Subcutaneous abdominal adipose tissue (tissue), 5 donors: Measurements from ENCODE around the gene KCNJ5.

Experiments
- H3K27ac ChIP-seq: one replicate; pipeline ENCODE4 v1.7.0; 2013; ENCODE audit warnings: low read depth, mild to moderate bottlenecking, inconsistent platforms, low read length, moderate library complexity
- H3K27me3 ChIP-seq, 5 donors: one replicate each; pipeline ENCODE4 v1.7.0; 2013; ENCODE audit warnings: low read length in 5 of 5, inconsistent platforms in 1 of 5; ENCODE audit not compliant: control insufficient read depth in 5 of 5, insufficient read depth in 4 of 5
- H3K36me3 ChIP-seq, 5 donors: one replicate each; pipeline ENCODE4 v1.7.0; 2013; ENCODE audit warnings: low read length in 5 of 5; ENCODE audit not compliant: control insufficient read depth in 5 of 5, insufficient read depth in 5 of 5
- H3K4me1 ChIP-seq, 5 donors: one replicate each; pipeline ENCODE4 v1.7.0; 2013; ENCODE audit warnings: low read length in 5 of 5, mild to moderate bottlenecking in 3 of 5, moderate library complexity in 1 of 5; ENCODE audit not compliant: control insufficient read depth in 5 of 5, insufficient read depth in 5 of 5
- H3K4me3 ChIP-seq, 5 donors: one replicate each; pipeline ENCODE4 v1.7.0; 2013; ENCODE audit warnings: low read length in 5 of 5, low read depth in 1 of 5
- H3K9ac ChIP-seq, 5 donors: one replicate each; pipeline ENCODE4 v1.7.0; 2013; ENCODE audit warnings: low read length in 5 of 5, mild to moderate bottlenecking in 4 of 5, moderate library complexity in 3 of 5
- H3K9me3 ChIP-seq, 5 donors: one replicate each; pipeline ENCODE4 v1.7.0; 2013; ENCODE audit warnings: low read length in 5 of 5; ENCODE audit not compliant: control insufficient read depth in 5 of 5
- donor health status: healthy.
- donor health status: healthy.
- donor health status: healthy.
- donor health status: healthy.
- donor health status: healthy.

KCNJ5 gene

GRCh38 chr11:128884703-128885338, 6.3 kb upstream of the KCNJ5 start:
- Histone ChIP-seq H3K27ac (no peak overlapping the region), H3K9me3 (no peaks in the 10 kb centered on the region), H3K4me1 (peaks cover 0 to 7% (median 0%) of the 10 kb centered on the region in 5 donors), H3K27me3 (peaks cover 0 to 20% (median 0%) of the 10 kb centered on the region in 5 donors), H3K4me3 (no peak overlapping the region), H3K9ac (no peak overlapping the region), H3K36me3 (no peaks in the 10 kb centered on the region)

DNA sequence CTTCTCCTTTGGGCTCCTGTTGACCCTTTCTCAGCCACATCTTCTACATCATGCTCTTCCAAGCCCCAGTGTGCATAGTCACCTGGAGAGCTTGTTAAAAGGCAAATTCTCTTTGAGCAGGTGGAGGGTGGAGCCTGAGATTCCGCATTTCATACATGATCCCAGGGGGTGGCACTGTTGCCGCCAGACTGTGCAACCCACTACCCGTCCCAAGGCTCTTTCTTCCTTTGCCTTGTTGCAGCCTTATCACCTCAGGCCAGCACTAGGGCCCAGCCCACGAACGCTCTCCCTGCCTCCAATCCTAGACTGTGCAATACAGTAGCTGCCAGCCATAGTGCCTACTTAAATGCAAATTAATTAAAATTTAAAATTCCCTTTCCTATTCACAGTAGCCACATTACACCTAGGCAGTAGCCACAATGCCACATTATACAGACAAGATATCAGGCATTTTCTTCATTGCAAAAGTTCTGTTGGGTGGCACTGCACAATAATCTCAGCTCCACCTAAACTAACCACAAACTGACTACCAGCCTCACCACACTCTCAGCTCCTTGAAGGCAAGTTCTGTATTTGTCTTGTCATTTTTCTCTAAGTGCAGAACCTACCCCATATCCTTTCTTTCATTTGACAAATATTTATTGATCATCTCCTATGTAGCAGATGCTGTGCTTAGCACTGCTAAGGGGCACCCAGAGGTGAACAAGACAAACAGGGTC, 4.6 kb upstream of the KCNJ5 start:
- H3K4me3 ChIP-seq: no peak overlapping the region
- no peaks in the 10 kb centered on the region for H3K36me3 ChIP-seq
- no peak overlapping the region for H3K27ac ChIP-seq
- H3K27me3 ChIP-seq: peaks cover 0 to 23% (median 8%) of the 10 kb centered on the region in 5 donors
- H3K4me1 ChIP-seq: peaks cover 0 to 22% (median 8%) of the 10 kb centered on the region in 5 donors
- H3K9ac ChIP-seq: no peak overlapping the region
- H3K9me3 ChIP-seq: no peaks in the 10 kb centered on the region

GRCh38 chr11:128888034-128888985, 2.8 kb upstream of the KCNJ5 start:
- peaks cover 0 to 19% (median 8%) of the 10 kb centered on the region in 5 donors for H3K27me3 ChIP-seq

GRCh38 chr11:128889657-128890213, 1.4 kb upstream of the KCNJ5 start:
- no peaks in the 10 kb centered on the region for H3K36me3 ChIP-seq
- H3K9me3 ChIP-seq: no peaks in the 10 kb centered on the region
- peak overlapping the region in 1 of 5 donors; percentile 68 for H3K4me3 ChIP-seq
- H3K27me3 ChIP-seq: peaks cover 0 to 18% (median 8%) of the 10 kb centered on the region in 5 donors
- no peak overlapping the region for H3K27ac ChIP-seq
- H3K4me1 ChIP-seq: peaks cover 0 to 29% (median 15%) of the 10 kb centered on the region in 5 donors
- no peak overlapping the region for H3K9ac ChIP-seq

More at GRCh38 chr11:128888034-128888985, 2.8 kb upstream of the KCNJ5 start:
- Histone ChIP-seq H3K9ac (no peak overlapping the region), H3K9me3 (no peaks in the 10 kb centered on the region), H3K4me3 (no peak overlapping the region), H3K36me3 (no peaks in the 10 kb centered on the region), H3K4me1 (peaks cover 0 to 23% (median 8%) of the 10 kb centered on the region in 5 donors), H3K27ac (no peak overlapping the region)

DNA sequence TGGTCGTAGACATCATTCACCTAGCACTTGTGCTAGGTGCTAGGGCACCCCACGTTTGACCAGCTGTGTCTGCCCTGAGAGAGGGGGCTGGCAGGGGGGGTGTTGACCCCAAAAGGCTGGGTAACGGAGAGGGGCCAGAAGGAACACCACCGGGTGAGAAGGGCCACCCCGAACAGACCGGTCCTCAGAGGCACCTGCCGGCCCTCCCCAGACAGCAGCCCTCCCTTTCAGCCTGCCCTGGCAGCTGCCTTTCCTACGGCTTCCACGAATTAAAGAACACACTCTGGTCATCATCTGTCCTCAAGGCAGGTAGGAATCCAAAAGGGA, 977 bp upstream of the KCNJ5 start:
- Histone ChIP-seq H3K27me3 (peaks cover 0 to 18% (median 8%) of the 10 kb centered on the region in 5 donors), H3K9me3 (no peaks in the 10 kb centered on the region), H3K4me3 (peak overlapping the region in 4 of 5 donors; percentile 55 to 68 (median 62)), H3K9ac (no peak overlapping the region), H3K4me1 (peaks cover 0 to 32% (median 16%) of the 10 kb centered on the region in 5 donors), H3K36me3 (no peaks in the 10 kb centered on the region), H3K27ac (no peak overlapping the region)

- Histone ChIP-seq H3K4me3 (peak overlapping the region; percentile 25 to 72 (median 48)), H3K9ac (peak overlapping the region in 3 of 5 donors; percentile 41 to 68 (median 44)), H3K9me3 (no peaks in the 10 kb centered on the region), H3K27ac (peak overlapping the region; percentile 39), H3K27me3 (peaks cover 0 to 18% (median 8%) of the 10 kb centered on the region in 5 donors), H3K4me1 (peaks cover 0 to 42% (median 15%) of the 10 kb centered on the region in 5 donors), H3K36me3 (no peaks in the 10 kb centered on the region)
Observed at GRCh38 chr11:128891913-128892398, 800 bp downstream of the KCNJ5 start.

GRCh38 chr11:128892866-128893565, 1.9 kb downstream of the KCNJ5 start:
- no peaks in the 10 kb centered on the region for H3K36me3 ChIP-seq
- H3K9me3 ChIP-seq: no peaks in the 10 kb centered on the region
- peak overlapping the region in 1 of 5 donors; percentile 68 for H3K4me3 ChIP-seq
- H3K27ac ChIP-seq: no peak overlapping the region
- H3K4me1 ChIP-seq: peaks cover 0 to 49% (median 15%) of the 10 kb centered on the region in 5 donors
- H3K9ac ChIP-seq: peak overlapping the region in 2 of 5 donors; percentile 9 to 68
- peaks cover 0 to 18% (median 8%) of the 10 kb centered on the region in 5 donors for H3K27me3 ChIP-seq

DNA sequence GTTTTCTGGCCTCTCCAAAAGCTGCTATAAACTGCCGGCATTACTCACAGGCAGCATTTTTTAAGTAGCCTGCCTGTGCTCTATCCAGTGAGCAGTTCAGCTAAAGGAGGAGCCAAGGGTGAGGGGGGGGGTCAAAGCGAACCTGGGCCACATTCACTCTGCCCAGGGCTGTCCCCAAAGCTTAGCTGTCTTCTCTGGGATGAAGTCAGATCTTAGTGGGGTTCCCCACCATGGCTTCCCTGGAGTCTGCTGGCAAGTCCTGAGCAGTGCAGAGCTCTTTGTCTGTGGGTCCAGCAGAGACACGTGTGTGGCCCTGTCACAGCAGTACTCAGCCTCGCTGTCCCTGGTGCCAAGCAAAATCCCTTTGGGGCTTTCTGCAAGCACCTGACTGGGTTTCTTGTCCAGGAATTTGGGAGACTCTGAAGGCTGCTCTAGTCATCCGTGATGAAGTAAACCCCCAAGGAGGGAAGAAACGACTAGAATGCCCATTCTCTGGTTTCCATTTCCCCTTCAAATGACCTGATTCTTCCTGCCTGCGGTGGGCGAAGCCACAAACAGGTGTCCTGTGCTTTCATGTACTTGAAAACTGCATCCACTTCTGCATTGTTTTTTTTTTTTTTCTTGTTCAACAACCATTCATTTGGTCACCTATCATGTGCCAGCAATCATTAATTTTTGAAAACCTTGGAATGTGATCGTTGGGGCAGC, 2.6 kb downstream of the KCNJ5 start:
- Histone ChIP-seq H3K4me1 (peaks cover 0 to 54% (median 22%) of the 10 kb centered on the region in 5 donors), H3K27ac (no peak overlapping the region), H3K4me3 (peak overlapping the region in 3 of 5 donors; percentile 7 to 24 (median 11)), H3K9me3 (no peaks in the 10 kb centered on the region), H3K27me3 (peaks cover 0 to 13% (median 8%) of the 10 kb centered on the region in 5 donors), H3K36me3 (no peaks in the 10 kb centered on the region), H3K9ac (no peak overlapping the region)
